KOPT-K1 (cell line): Measurements from ENCODE around the gene ITGA1.

Experiments used
- H3K27ac ChIP-seq: fragments of 200-600 bp; sonication (generic); 2 replicates; pipeline ENCODE4 v1.5.1; 2016; ENCODE audit warnings: antibody characterized with exemption, mild to moderate bottlenecking, low read depth, low read length; ENCODE audit not compliant: poor library complexity, severe bottlenecking
- H3K36me3 ChIP-seq: fragments of 200-600 bp; sonication (generic); 2 replicates; pipeline ENCODE4 v1.5.1; 2017; ENCODE audit warnings: antibody characterized with exemption, mild to moderate bottlenecking, low read length, moderate library complexity; ENCODE audit not compliant: insufficient read depth
- H3K9me3 ChIP-seq: fragments of 200-600 bp; sonication (generic); 2 replicates; pipeline ENCODE4 v1.5.1; 2017; ENCODE audit warnings: antibody characterized with exemption, low read length, mild to moderate bottlenecking; ENCODE audit not compliant: insufficient read depth, poor library complexity, severe bottlenecking

The ITGA1 gene

GRCh38 chr5:52893863-52894262 is 106.1 kb downstream of the ITGA1 start:
- peaks cover 44% of the 10 kb centered on the region for H3K36me3 ChIP-seq
- H3K9me3 ChIP-seq = no peaks in the 10 kb centered on the region
- H3K27ac ChIP-seq = no peak overlapping the region

GRCh38 chr5:52894451-52894850 is 106.7 kb downstream of the ITGA1 start:
- H3K27ac ChIP-seq = no peak overlapping the region
- peaks cover 44% of the 10 kb centered on the region for H3K36me3 ChIP-seq
- no peaks in the 10 kb centered on the region for H3K9me3 ChIP-seq

GRCh38 chr5:52895075-52895474 is 107.4 kb downstream of the ITGA1 start:
- H3K27ac ChIP-seq = no peak overlapping the region
- H3K9me3 ChIP-seq = no peaks in the 10 kb centered on the region

GRCh38 chr5:52895572-52896413 is 108.1 kb downstream of the ITGA1 start:
- Histone ChIP-seq H3K9me3 (no peaks in the 10 kb centered on the region), H3K36me3 (peaks cover 38% of the 10 kb centered on the region), H3K27ac (no peak overlapping the region)

More at GRCh38 chr5:52895075-52895474, 107.4 kb downstream of the ITGA1 start:
- H3K36me3 ChIP-seq = peaks cover 43% of the 10 kb centered on the region

GRCh38 chr5:52896534-52897237 is 109.0 kb downstream of the ITGA1 start:
- Histone ChIP-seq H3K9me3 (no peaks in the 10 kb centered on the region), H3K27ac (no peak overlapping the region), H3K36me3 (peaks cover 40% of the 10 kb centered on the region)

- Histone ChIP-seq H3K36me3 (peaks cover 41% of the 10 kb centered on the region), H3K9me3 (no peaks in the 10 kb centered on the region), H3K27ac (no peak overlapping the region)
Observed at GRCh38 chr5:52897238-52897614, 109.5 kb downstream of the ITGA1 start.

- H3K36me3 ChIP-seq = peaks cover 54% of the 10 kb centered on the region
- H3K27ac ChIP-seq = no peak overlapping the region
- no peaks in the 10 kb centered on the region for H3K9me3 ChIP-seq
Observed at GRCh38 chr5:52898961-52899680, 111.4 kb downstream of the ITGA1 start.

GRCh38 chr5:52903142-52903541 is 115.4 kb downstream of the ITGA1 start:
- Histone ChIP-seq H3K9me3 (no peaks in the 10 kb centered on the region), H3K27ac (no peak overlapping the region), H3K36me3 (peaks cover 35% of the 10 kb centered on the region)

GRCh38 chr5:52906343-52906742 is 118.6 kb downstream of the ITGA1 start:
- Histone ChIP-seq H3K9me3 (no peaks in the 10 kb centered on the region), H3K36me3 (peaks cover 19% of the 10 kb centered on the region), H3K27ac (no peak overlapping the region)

GRCh38 chr5:52906845-52907244 is 119.1 kb downstream of the ITGA1 start:
- Histone ChIP-seq H3K9me3 (no peaks in the 10 kb centered on the region), H3K36me3 (peaks cover 19% of the 10 kb centered on the region), H3K27ac (no peak overlapping the region)

GRCh38 chr5:52909192-52909591 is 121.5 kb downstream of the ITGA1 start:
- Histone ChIP-seq H3K36me3 (peaks cover 5% of the 10 kb centered on the region), H3K27ac (no peak overlapping the region), H3K9me3 (no peaks in the 10 kb centered on the region)

GRCh38 chr5:52910071-52910470 is 122.4 kb downstream of the ITGA1 start:
- H3K36me3 ChIP-seq = peaks cover 4% of the 10 kb centered on the region; the same call in 1 of the 2 replicates
- no peaks in the 10 kb centered on the region for H3K9me3 ChIP-seq
- H3K27ac ChIP-seq = no peak overlapping the region

GRCh38 chr5:52915176-52915875 is 127.6 kb downstream of the ITGA1 start:
- Histone ChIP-seq H3K27ac (no peak overlapping the region), H3K36me3 (peaks cover 13% of the 10 kb centered on the region), H3K9me3 (no peaks in the 10 kb centered on the region)

- Histone ChIP-seq H3K27ac (no peak overlapping the region), H3K36me3 (peaks cover 34% of the 10 kb centered on the region), H3K9me3 (no peaks in the 10 kb centered on the region)
Observed at GRCh38 chr5:52920929-52921328, 133.2 kb downstream of the ITGA1 start.

GRCh38 chr5:52922384-52922783 is 134.7 kb downstream of the ITGA1 start:
- Histone ChIP-seq H3K36me3 (peaks cover 42% of the 10 kb centered on the region), H3K27ac (no peak overlapping the region)

More at GRCh38 chr5:52922384-52922783, 134.7 kb downstream of the ITGA1 start:
- no peaks in the 10 kb centered on the region for H3K9me3 ChIP-seq
